GM21381 (cell line): ENCODE data around the gene MMP26.
"Not testable (repeated sequence)": the region's sequence is repeated elsewhere in the genome, so short reads cannot be mapped to it uniquely, and the experiment has no call there.

Experiments used
- ATAC-seq: cut with Tn5 transposase; IDR thresholded peaks from one replicate; pipeline ENCODE4 v1.9.1; 2021; ENCODE audit warnings: mild to moderate bottlenecking, moderate library complexity; ENCODE audit not compliant: unreplicated experiment

Gene MMP26

GRCh38 chr11:4722616-4723534 is 18.3 kb downstream of the MMP26 start:
- ATAC-seq, result not testable (repeated sequence)

DNA sequence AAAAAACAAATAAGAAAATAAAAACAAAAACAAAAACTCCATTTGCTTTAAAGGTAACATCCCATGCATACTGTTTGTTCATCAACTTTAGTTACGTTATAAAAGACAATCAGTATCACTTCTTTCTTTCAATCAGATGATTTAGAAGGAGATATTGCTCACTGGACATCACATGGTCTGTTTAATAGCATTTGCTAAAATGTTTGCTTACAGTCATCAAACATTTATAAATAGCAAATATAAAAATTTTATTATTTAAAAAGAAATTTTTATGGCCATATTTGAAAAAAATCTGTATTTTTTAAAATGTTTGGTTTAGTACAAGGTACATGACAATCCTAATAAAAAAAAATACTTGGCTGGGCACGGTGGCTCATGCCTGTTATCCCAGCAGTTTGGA is 22.6 kb downstream of the MMP26 start:
- no peak for ATAC-seq

DNA sequence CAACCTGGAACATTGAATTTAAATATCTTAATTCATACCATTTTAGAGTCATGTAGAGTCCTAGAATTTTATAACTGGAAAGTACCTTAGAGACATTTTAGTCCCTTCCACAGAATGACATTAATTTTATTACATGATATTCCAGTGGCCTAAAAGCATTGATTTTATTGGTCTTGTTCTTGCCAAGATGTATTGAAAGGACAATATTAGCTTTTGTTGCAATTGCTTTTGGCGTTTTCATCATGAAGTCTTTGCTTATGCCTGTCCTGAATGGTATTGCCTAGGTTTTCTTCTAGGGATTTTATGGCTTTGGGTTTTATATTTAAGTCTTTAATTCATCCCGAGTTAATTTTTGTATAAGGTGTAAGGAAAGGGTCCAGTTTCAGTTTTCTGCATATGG is 36.2 kb downstream of the MMP26 start:
- no peak for ATAC-seq

DNA sequence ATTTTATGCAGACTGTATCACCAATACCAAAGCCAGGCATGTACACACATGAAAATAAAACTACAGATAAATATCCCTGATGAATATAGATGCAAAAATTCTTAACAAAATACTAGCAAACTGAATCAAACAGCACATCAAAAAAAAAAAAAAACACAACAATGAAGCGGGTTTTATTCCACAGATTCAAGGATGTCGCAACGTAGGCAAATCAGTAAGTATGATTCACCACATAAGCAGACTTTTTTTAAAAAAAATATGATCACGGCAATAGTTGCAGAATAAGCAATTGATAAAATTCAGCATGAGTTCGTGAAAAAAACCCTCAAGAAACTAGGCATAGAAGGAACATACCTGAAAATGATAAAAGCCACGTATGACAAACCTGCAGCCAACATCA is 43.9 kb downstream of the MMP26 start:
- no peak for ATAC-seq

DNA sequence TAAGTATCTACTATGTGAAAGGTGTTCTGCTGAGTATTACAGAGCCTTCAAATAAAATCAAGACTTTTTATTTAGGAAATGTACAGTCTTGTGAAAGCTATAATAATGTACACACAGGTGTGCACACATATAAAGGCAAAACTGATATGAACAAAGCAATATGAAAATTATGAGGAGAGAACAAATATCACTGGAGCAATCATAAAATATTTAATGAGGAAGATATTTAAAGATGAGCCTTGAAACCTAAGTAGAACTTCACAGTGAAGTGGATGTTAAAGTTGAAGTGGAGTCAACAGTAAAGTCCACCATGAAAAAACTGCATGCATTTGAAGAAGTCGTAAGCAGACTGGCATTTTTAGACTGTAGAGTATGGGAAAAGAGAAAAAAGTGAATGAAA is 46.6 kb downstream of the MMP26 start:
- ATAC-seq, result no peak
